ENCODE results near the gene PPP2R2B.

- TF ChIP-seq CTCF (IDR thresholded peaks at IDR 0.05) (no peak), POLR2A (IDR thresholded peaks at IDR 0.05) (no peak)
Measured at GRCh38 chr5:146699664-146700418, 178.7 kb downstream of the PPP2R2B start.
